Trophoblast cell (in vitro differentiated cells and primary cell): ENCODE results near the gene CD47.
A peak's percentile ranks its signal among the peaks of the same experiment; 100 is the strongest.

ENCODE experiments used
- DNase-seq, 2 donors: peaks; one replicate each; pipeline ENCODE4 v3.0.0-alpha.2; 2016
- H2AFZ ChIP-seq: 2 replicates; pipeline ENCODE4 v1.6.1; 2013; ENCODE audit warnings: low read length, moderate library complexity, mild to moderate bottlenecking; ENCODE audit not compliant: insufficient read depth, poor library complexity
- H2AK5ac ChIP-seq: 2 replicates; pipeline ENCODE4 v1.6.1; 2013; ENCODE audit warnings: mild to moderate bottlenecking, low read length
- H2BK120ac ChIP-seq: 2 replicates; pipeline ENCODE4 v1.6.1; 2013; ENCODE audit warnings: low read length, mild to moderate bottlenecking, moderate library complexity; ENCODE audit not compliant: insufficient read depth, poor library complexity
- H2BK12ac ChIP-seq: 2 replicates; pipeline ENCODE4 v1.6.1; 2013; ENCODE audit warnings: mild to moderate bottlenecking, low read length, moderate library complexity
- H2BK5ac ChIP-seq: 2 replicates; pipeline ENCODE4 v1.6.1; 2013; ENCODE audit warnings: low read length, low read depth, moderate library complexity, mild to moderate bottlenecking; ENCODE audit not compliant: poor library complexity
- H3K14ac ChIP-seq: 2 replicates; pipeline ENCODE4 v1.6.1; 2013; ENCODE audit warnings: mild to moderate bottlenecking, low read length
- H3K18ac ChIP-seq: 2 replicates; pipeline ENCODE4 v1.6.1; 2013; ENCODE audit warnings: mild to moderate bottlenecking, low read length
- H3K23ac ChIP-seq: 2 replicates; pipeline ENCODE4 v1.6.1; 2013; ENCODE audit warnings: low read length
- H3K27ac ChIP-seq: 2 replicates; pipeline ENCODE4 v1.5.1; 2013; ENCODE audit warnings: low read depth, mild to moderate bottlenecking, inconsistent platforms, low read length, moderate library complexity
- H3K27me3 ChIP-seq: 2 replicates; pipeline ENCODE4 v1.6.1; 2013; ENCODE audit warnings: inconsistent platforms, mild to moderate bottlenecking, low read length, moderate library complexity; ENCODE audit not compliant: insufficient read depth
- H3K36me3 ChIP-seq, 2 experiments: 1 replicate in 1 of 2; 2 replicates in 1 of 2; pipeline ENCODE4 v1.6.1; 2013; ENCODE audit warnings: low read length in 2 of 2, mild to moderate bottlenecking in 2 of 2, moderate library complexity in 1 of 2; ENCODE audit not compliant: insufficient read depth in 2 of 2, control insufficient read depth in 1 of 2
- H3K4ac ChIP-seq: 2 replicates; pipeline ENCODE4 v1.6.1; 2013; ENCODE audit warnings: low read depth, mild to moderate bottlenecking, low read length, moderate library complexity
- H3K4me1 ChIP-seq, 2 experiments: 1 replicate in 1 of 2; 2 replicates in 1 of 2; pipeline ENCODE4 v1.6.1; 2013; ENCODE audit warnings: low read length in 2 of 2, mild to moderate bottlenecking in 2 of 2, moderate library complexity in 1 of 2; ENCODE audit not compliant: insufficient read depth in 2 of 2, control insufficient read depth in 1 of 2
- H3K4me2 ChIP-seq: 2 replicates; pipeline ENCODE4 v1.6.1; 2013; ENCODE audit warnings: inconsistent platforms, mild to moderate bottlenecking, low read length, moderate library complexity
- H3K4me3 ChIP-seq: 2 replicates; pipeline ENCODE4 v1.5.1; 2013; ENCODE audit warnings: mild to moderate bottlenecking, low read depth, low read length, inconsistent platforms
- H3K79me1 ChIP-seq: one replicate; pipeline ENCODE4 v1.6.1; 2013; ENCODE audit warnings: low read length
- H3K79me2 ChIP-seq: 2 replicates; pipeline ENCODE4 v1.6.1; 2013; ENCODE audit warnings: low read length, mild to moderate bottlenecking; ENCODE audit not compliant: control insufficient read depth, insufficient read depth, poor library complexity
- H3K9ac ChIP-seq: 2 replicates; pipeline ENCODE4 v1.6.1; 2013; ENCODE audit warnings: mild to moderate bottlenecking, low read length
- H3K9me3 ChIP-seq: 2 replicates; pipeline ENCODE4 v1.6.1; 2013; ENCODE audit warnings: low read depth, mild to moderate bottlenecking, control low read depth, inconsistent platforms, low read length; ENCODE audit not compliant: insufficient read depth
- H4K12ac ChIP-seq: 2 replicates; pipeline ENCODE4 v1.6.1; 2013; ENCODE audit warnings: low read depth, mild to moderate bottlenecking, low read length, moderate library complexity
- H4K8ac ChIP-seq: 2 replicates; pipeline ENCODE4 v1.6.1; 2013; ENCODE audit warnings: low read depth, mild to moderate bottlenecking, low read length, moderate library complexity
- H4K91ac ChIP-seq: one replicate; pipeline ENCODE4 v1.6.1; 2013; ENCODE audit warnings: low read depth, mild to moderate bottlenecking, low read length, moderate library complexity
- WGBS: extraction: QIAGEN DNeasy Blood & Tissue Kit; methylation state at CpG from one replicate; pipeline ENCODE4 v1.1.7; 2013; ENCODE audit warnings: missing lambda C conversion rate; ENCODE audit not compliant: insufficient read length, insufficient coverage; ENCODE audit errors: extremely low coverage; 5-methylcytosine and 5-hydroxymethylcytosine counted together

Gene CD47

GRCh38 chr3:108106031-108106430 lies 15.2 kb upstream of the CD47 start:
- H3K36me3 ChIP-seq: no peaks in the 10 kb centered on the region
- H3K14ac ChIP-seq: no peak overlapping the region
- no CpG with 5 or more reads among the region's 3 CpGs for WGBS
- peaks cover 0 to 2% of the 10 kb centered on the region in 2 experiments for H3K4me1 ChIP-seq
- no peak overlapping the region for H2BK12ac ChIP-seq
- H3K4ac ChIP-seq: no peak overlapping the region
- no peak overlapping the region for H2AFZ ChIP-seq
- peak in 1 of 2 donors; percentile 41 for DNase-seq
- H3K4me3 ChIP-seq: no peak overlapping the region
- peaks cover 1% of the 10 kb centered on the region for H3K9me3 ChIP-seq
- H4K91ac ChIP-seq: no peak overlapping the region
- no peak overlapping the region for H4K8ac ChIP-seq
- H2AK5ac ChIP-seq: no peak overlapping the region
- no peak overlapping the region for H3K4me2 ChIP-seq
- H3K79me2 ChIP-seq: no peaks in the 10 kb centered on the region
- H3K27ac ChIP-seq: no peak overlapping the region
- H3K9ac ChIP-seq: no peak overlapping the region
- H3K27me3 ChIP-seq: no peaks in the 10 kb centered on the region
- no peak overlapping the region for H3K23ac ChIP-seq
- H2BK5ac ChIP-seq: no peak overlapping the region
- no peak overlapping the region for H2BK120ac ChIP-seq
- H4K12ac ChIP-seq: no peak overlapping the region
- H3K18ac ChIP-seq: no peak overlapping the region
- no peaks in the 10 kb centered on the region for H3K79me1 ChIP-seq

GRCh38 chr3:108103886-108104797 lies 13.3 kb upstream of the CD47 start:
- H3K4me1 ChIP-seq: peaks cover 0 to 2% of the 10 kb centered on the region in 2 experiments
- peak overlapping the region; percentile 23 for H2BK12ac ChIP-seq
- H4K91ac ChIP-seq: no peak overlapping the region
- H3K23ac ChIP-seq: no peak overlapping the region
- no peak overlapping the region for H3K14ac ChIP-seq
- H3K9me3 ChIP-seq: peaks cover 1% of the 10 kb centered on the region
- H2AK5ac ChIP-seq: no peak overlapping the region
- H3K4me3 ChIP-seq: no peak overlapping the region
- no CpG with 5 or more reads among the region's 11 CpGs for WGBS
- no peaks in the 10 kb centered on the region for H3K79me1 ChIP-seq
- no peak overlapping the region for H3K27ac ChIP-seq
- no peak overlapping the region for H2BK5ac ChIP-seq
- H4K8ac ChIP-seq: no peak overlapping the region
- no peaks in the 10 kb centered on the region for H3K36me3 ChIP-seq
- no peak overlapping the region for H3K4ac ChIP-seq
- H3K27me3 ChIP-seq: no peaks in the 10 kb centered on the region
- H3K9ac ChIP-seq: no peak overlapping the region
- H4K12ac ChIP-seq: no peak overlapping the region
- H3K4me2 ChIP-seq: no peak overlapping the region
- peak in 1 of 2 donors; percentile 51 for DNase-seq
- no peak overlapping the region for H2AFZ ChIP-seq
- no peak overlapping the region for H2BK120ac ChIP-seq
- H3K79me2 ChIP-seq: no peaks in the 10 kb centered on the region
- H3K18ac ChIP-seq: no peak overlapping the region

- no peak overlapping the region for H2AK5ac ChIP-seq
- WGBS: no CpG with 5 or more reads among the region's 7 CpGs
- no peak overlapping the region for H3K9ac ChIP-seq
- H3K27me3 ChIP-seq: no peaks in the 10 kb centered on the region
- H3K36me3 ChIP-seq: no peaks in the 10 kb centered on the region
- no peak overlapping the region for H2BK12ac ChIP-seq
- no peak overlapping the region for H4K12ac ChIP-seq
- H2AFZ ChIP-seq: no peak overlapping the region
- no peak overlapping the region for H2BK5ac ChIP-seq
- no peaks in the 10 kb centered on the region for H3K79me1 ChIP-seq
- no peak overlapping the region for H3K4me3 ChIP-seq
- H4K8ac ChIP-seq: no peak overlapping the region
- H3K4ac ChIP-seq: no peak overlapping the region
- no peak overlapping the region for H3K18ac ChIP-seq
- H3K27ac ChIP-seq: no peak overlapping the region
- H3K4me1 ChIP-seq: peaks cover 0 to 2% of the 10 kb centered on the region in 2 experiments
- peaks cover 1% of the 10 kb centered on the region for H3K9me3 ChIP-seq
- no peak overlapping the region for H3K14ac ChIP-seq
- H3K4me2 ChIP-seq: no peak overlapping the region
- no peak for DNase-seq
- no peaks in the 10 kb centered on the region for H3K79me2 ChIP-seq
- H3K23ac ChIP-seq: no peak overlapping the region
- no peak overlapping the region for H2BK120ac ChIP-seq
- H4K91ac ChIP-seq: no peak overlapping the region
Measured at GRCh38 chr3:108103040-108103751, 12.4 kb upstream of the CD47 start.

GRCh38 chr3:108102420-108103039 lies 11.7 kb upstream of the CD47 start:
- H3K4me3 ChIP-seq: no peak overlapping the region
- no peak for DNase-seq
- WGBS: no CpG with 5 or more reads among the region's 8 CpGs

More at GRCh38 chr3:108102420-108103039, 11.7 kb upstream of the CD47 start:
- Histone ChIP-seq H3K79me2 (no peaks in the 10 kb centered on the region), H2BK5ac (no peak overlapping the region), H3K4me1 (peaks cover 0 to 2% of the 10 kb centered on the region in 2 experiments), H2BK12ac (no peak overlapping the region), H3K9ac (no peak overlapping the region), H2AK5ac (no peak overlapping the region), H4K8ac (no peak overlapping the region), H3K36me3 (no peaks in the 10 kb centered on the region), H3K79me1 (no peaks in the 10 kb centered on the region), H3K18ac (no peak overlapping the region), H2AFZ (no peak overlapping the region), H3K27ac (no peak overlapping the region), H3K4ac (no peak overlapping the region), H4K12ac (no peak overlapping the region), H2BK120ac (no peak overlapping the region), H3K27me3 (no peaks in the 10 kb centered on the region), H3K23ac (no peak overlapping the region), H3K14ac (no peak overlapping the region), H4K91ac (no peak overlapping the region), H3K9me3 (peaks cover 1% of the 10 kb centered on the region), H3K4me2 (no peak overlapping the region)
